Tibial nerve (tissue), 3 donors: ENCODE measurements around the gene NPEPL1.
A peak's percentile ranks its signal among the peaks of the same experiment; 100 is the strongest.

Experiments used
- POLR2A ChIP-seq, 2 donors: fragments of 450-650 bp; IDR thresholded peaks; one replicate each; pipeline ENCODE4 v1.6.1; 2017; ENCODE audit warnings: antibody characterized with exemption in 2 of 2, mild to moderate bottlenecking in 2 of 2, moderate library complexity in 2 of 2
- TF ChIP-seq, protein P1 (sequence below), 5 experiments: fragments of 200-600 bp in 3 of 5; fragments of 450-650 bp in 2 of 5; sonication (generic) in 3 of 5; IDR thresholded peaks; one replicate each; pipeline ENCODE4 v1.5.1; 2016 to 2019; ENCODE audit warnings: antibody characterized with exemption in 5 of 5, mild to moderate bottlenecking in 3 of 5, moderate library complexity in 2 of 5

DNA sequence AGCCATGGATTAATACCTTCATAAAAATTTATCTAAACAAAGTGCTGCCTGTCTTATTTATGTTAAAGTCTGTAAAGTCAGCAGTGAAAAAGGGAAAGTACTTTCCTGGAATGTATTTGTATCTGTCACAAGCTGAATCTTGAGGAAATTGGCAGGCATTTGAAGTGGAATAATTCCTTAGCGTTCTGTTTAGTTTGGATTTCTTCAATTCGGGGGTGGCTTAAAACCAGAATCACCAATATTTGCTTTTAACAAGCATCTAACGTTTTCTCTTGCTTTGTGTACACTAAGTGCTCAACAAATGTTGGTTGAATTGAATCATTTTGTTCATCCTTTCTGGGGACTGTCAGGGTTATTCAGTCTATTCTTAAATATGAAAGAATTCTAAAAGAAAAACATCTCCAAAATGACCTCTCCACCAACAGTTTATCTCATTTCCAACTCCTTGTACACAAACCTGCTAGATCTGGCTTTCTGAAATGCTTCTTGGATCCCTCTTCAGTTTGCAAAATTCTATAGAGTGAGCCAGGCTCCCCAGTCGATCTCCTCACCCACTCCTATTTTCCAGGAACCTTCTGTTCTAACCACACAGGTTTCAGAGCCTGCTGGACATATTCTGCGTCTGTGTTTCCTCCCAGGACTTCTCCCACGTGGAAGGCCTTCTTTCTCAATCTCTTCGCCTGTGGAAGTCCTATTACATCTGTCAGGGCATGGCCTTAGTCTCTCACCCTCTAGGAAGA lies 2.0 kb upstream of the NPEPL1 start:
- TF ChIP-seq, protein P1, sequence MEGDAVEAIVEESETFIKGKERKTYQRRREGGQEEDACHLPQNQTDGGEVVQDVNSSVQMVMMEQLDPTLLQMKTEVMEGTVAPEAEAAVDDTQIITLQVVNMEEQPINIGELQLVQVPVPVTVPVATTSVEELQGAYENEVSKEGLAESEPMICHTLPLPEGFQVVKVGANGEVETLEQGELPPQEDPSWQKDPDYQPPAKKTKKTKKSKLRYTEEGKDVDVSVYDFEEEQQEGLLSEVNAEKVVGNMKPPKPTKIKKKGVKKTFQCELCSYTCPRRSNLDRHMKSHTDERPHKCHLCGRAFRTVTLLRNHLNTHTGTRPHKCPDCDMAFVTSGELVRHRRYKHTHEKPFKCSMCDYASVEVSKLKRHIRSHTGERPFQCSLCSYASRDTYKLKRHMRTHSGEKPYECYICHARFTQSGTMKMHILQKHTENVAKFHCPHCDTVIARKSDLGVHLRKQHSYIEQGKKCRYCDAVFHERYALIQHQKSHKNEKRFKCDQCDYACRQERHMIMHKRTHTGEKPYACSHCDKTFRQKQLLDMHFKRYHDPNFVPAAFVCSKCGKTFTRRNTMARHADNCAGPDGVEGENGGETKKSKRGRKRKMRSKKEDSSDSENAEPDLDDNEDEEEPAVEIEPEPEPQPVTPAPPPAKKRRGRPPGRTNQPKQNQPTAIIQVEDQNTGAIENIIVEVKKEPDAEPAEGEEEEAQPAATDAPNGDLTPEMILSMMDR (IDR thresholded peaks at IDR 0.05) = no peak
- TF ChIP-seq POLR2A (IDR thresholded peaks at IDR 0.05) = peak in 1 of 2 donors; percentile 21
